Measurements from ENCODE around the gene MPLKIP.

The MPLKIP gene

DNA sequence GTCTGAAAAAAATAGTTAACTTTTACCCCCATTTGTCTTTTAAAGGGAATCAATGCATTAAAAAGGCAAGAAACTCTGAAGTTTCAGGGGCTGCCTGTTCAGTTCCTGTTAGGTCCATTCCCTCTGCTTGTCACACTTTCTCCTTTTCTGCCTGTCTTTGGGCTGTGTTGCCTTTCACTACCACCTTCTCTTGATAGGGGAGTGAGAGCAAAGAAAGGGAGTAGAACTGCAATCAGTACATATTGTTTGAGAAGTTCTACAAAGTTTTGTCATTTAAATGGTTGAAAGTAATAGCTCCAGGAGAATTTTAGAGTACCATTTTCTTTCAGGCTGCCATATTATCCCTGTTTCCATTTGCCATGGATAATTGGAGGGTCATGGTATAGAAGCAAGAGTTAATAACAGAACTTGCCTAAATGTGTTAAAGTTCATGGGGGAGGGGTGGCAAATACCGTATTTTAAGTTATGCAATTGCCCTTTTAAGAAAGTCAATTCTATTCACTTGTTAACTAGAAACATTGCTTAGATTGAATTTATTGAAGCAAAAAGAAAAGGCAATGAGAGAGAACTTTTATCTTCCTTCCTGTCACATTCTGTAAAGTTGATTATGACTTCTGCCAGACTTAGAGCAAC lies 38.6 kb downstream of the MPLKIP start:
- no peak overlapping the region for H3K4me3 ChIP-seq (replicated peaks; ENCODE audit: low read depth, low read length)
- no peak for DNase-seq (ENCODE audit: extremely low read depth, low read depth)
- no peak for TF ChIP-seq CTCF (IDR thresholded peaks at IDR 0.05; ENCODE audit: low read depth, low read length, missing control alignments)

- H3K4me3 ChIP-seq (replicated peaks; ENCODE audit: low read depth, low read length) = no peak overlapping the region
- DNase-seq (ENCODE audit: extremely low read depth, low read depth) = no peak
- TF ChIP-seq CTCF (IDR thresholded peaks at IDR 0.05; ENCODE audit: low read depth, low read length, missing control alignments) = no peak
These were observed 39.2 kb downstream of the MPLKIP start for GRCh38 chr7:40095230-40095629.

GRCh38 chr7:40093631-40094350 lies 40.6 kb downstream of the MPLKIP start:
- TF ChIP-seq CTCF (IDR thresholded peaks at IDR 0.05; ENCODE audit: low read depth, low read length, missing control alignments) = no peak
- no peak for DNase-seq (ENCODE audit: extremely low read depth, low read depth)
- no peak overlapping the region for H3K4me3 ChIP-seq (replicated peaks; ENCODE audit: low read depth, low read length)

DNA sequence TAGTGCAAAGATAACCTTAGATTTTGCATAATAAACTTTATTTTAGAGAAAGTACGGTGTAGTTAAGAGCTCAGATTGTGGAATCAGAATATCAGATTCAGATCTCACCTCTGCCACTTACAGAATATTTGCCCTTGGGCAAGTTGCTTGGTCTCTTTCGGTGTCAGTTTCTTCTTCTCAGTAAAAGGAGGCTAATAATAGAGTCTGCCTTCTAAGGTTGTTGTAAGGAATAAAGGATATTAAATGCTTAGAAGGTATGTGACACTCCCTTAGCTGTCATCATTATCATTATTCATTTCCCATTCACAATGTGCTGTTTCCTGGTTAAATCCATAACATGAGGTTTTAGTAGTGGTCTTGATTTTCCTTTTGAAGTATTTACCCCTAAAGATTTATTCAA lies 42.2 kb downstream of the MPLKIP start:
- no peak for TF ChIP-seq CTCF (IDR thresholded peaks at IDR 0.05; ENCODE audit: low read depth, low read length, missing control alignments)
- H3K4me3 ChIP-seq (replicated peaks; ENCODE audit: low read depth, low read length) = no peak overlapping the region
- DNase-seq (ENCODE audit: extremely low read depth, low read depth) = no peak

DNA sequence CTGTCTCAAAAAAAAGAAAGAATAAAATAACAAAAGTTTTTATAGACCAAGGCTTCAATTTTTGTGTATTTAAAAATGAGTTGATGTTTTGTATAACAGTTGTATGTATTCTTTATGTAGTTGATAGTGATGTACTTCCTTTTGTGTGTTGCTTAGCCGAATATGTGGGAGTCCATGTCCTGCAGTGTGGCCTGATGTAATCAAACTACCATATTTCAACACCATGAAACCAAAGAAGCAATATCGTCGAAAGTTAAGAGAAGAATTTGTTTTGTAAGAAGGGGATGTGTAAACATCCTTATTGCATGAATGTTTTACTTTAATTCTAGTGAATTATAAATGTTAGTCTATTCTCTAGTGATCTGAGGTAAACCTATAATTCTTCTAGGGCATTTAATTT lies 56.6 kb downstream of the MPLKIP start:
- TF ChIP-seq CTCF (IDR thresholded peaks at IDR 0.05; ENCODE audit: low read depth, low read length, missing control alignments) = no peak
- no peak overlapping the region for H3K4me3 ChIP-seq (replicated peaks; ENCODE audit: low read depth, low read length)
- no peak for DNase-seq (ENCODE audit: extremely low read depth, low read depth)

Measured in HFF-Myc (cell line).